PFSK-1 (cell line): Measurements from ENCODE around the gene GDF2.

Experiments
- FOXP2 ChIP-seq: optimal IDR thresholded peaks from 2 replicates; pipeline ENCODE3; 2011; ENCODE audit warnings: borderline replicate concordance, control low read depth, inconsistent platforms; ENCODE audit not compliant: insufficient read depth; ENCODE audit errors: extremely low read length, extremely low read depth
- POLR2AphosphoS5 ChIP-seq: IDR thresholded peaks from 2 replicates; pipeline ENCODE4 v1.6.1; 2012; ENCODE audit warnings: low read depth, mild to moderate bottlenecking, control low read depth, low read length, moderate library complexity
- REST ChIP-seq, 2 experiments: IDR thresholded peaks; 2 replicates each; pipeline versions ENCODE4 v1.6.1 to v1.8.0; 2011 to 2012; ENCODE audit warnings: low read depth in 2 of 2, low read length in 2 of 2, control low read depth in 1 of 2, inconsistent platforms in 1 of 2, mild to moderate bottlenecking in 1 of 2, moderate library complexity in 1 of 2; ENCODE audit not compliant: insufficient read depth in 1 of 2
- SIN3A ChIP-seq: IDR thresholded peaks from 2 replicates; pipeline ENCODE4 v1.6.1; 2012; ENCODE audit warnings: mild to moderate bottlenecking, low read length, moderate library complexity, borderline replicate concordance; ENCODE audit not compliant: insufficient read depth
- TAF1 ChIP-seq: IDR thresholded peaks from 2 replicates; pipeline ENCODE4 v1.6.1; 2012; ENCODE audit warnings: low read length, control low read depth, borderline replicate concordance; ENCODE audit not compliant: insufficient read depth

The GDF2 gene

GRCh38 chr10:47365431-47366180 is 43.4 kb downstream of the GDF2 start:
- TF ChIP-seq TAF1 = no peak
- TF ChIP-seq REST (IDR thresholded peaks at IDR 0.05; ENCODE audit: insufficient read depth in 1 of 2, low read depth in 2 of 2, low read length in 2 of 2) = no peak
- no peak for TF ChIP-seq SIN3A
- no peak for TF ChIP-seq POLR2AphosphoS5
- no peak for TF ChIP-seq FOXP2

- TF ChIP-seq REST (IDR thresholded peaks at IDR 0.05; ENCODE audit: insufficient read depth in 1 of 2, low read depth in 2 of 2, low read length in 2 of 2) (no peak), FOXP2 (no peak), POLR2AphosphoS5 (no peak), TAF1 (no peak), SIN3A (no peak)
Measured at GRCh38 chr10:47366181-47366631, 44.0 kb downstream of the GDF2 start.

GRCh38 chr10:47366731-47367460 is 44.6 kb downstream of the GDF2 start:
- TF ChIP-seq REST (IDR thresholded peaks at IDR 0.05; ENCODE audit: insufficient read depth in 1 of 2, low read depth in 2 of 2, low read length in 2 of 2) (no peak), POLR2AphosphoS5 (no peak), SIN3A (no peak), FOXP2 (no peak), TAF1 (no peak)

GRCh38 chr10:47367646-47368045 is 45.4 kb downstream of the GDF2 start:
- TF ChIP-seq TAF1 (no peak), REST (IDR thresholded peaks at IDR 0.05; ENCODE audit: insufficient read depth in 1 of 2, low read depth in 2 of 2, low read length in 2 of 2) (no peak), FOXP2 (no peak), SIN3A (no peak), POLR2AphosphoS5 (no peak)
